Measurements from ENCODE around the gene ZFP64. TPM values are rescaled to one million over a fixed set of nuclear protein-coding genes. Genes with fewer than 3 reads are reported as not detected.

The ZFP64 gene
- total RNA-seq, 1 experiment from 2014 or later: 25.6 TPM

DNA sequence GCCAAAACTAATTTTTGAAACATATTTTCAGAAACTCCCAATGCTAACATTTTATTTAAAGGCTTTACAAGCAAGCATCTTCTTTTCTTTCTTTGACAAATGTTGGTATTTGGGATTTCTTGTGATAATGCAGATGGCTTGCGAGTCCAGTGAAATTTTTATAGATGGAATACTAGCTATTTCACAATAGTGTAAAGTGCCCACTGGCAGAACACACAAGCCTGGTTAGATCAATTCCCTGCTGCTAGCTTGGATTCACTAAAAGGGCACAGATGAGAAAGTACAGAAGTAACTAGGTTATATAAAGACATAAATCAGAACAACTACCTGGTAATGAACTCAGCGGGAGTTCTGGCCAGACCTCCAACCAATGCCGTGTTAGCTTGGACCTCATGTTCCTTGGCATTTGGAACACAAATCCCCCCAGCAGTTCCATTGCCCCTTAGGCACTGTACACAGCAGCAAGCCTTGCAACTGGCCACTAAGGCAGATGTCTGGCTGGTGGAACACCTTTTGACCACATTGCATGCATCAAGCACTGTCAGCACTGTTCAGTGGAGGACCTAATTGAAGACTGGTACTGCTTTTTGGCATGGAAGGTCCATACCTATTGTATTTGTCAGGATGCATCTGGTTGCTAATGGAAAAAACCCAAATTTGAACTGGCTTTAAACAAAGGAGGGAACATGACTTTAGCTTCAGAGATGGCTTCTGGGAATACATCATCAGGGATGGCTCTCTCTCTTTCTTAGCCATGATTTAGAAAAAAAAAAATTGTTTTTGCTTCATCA, 15.6 kb upstream of the ZFP64 start:
- POLR2A ChIA-PET: no interaction called here
- H3K36me3 Mint-ChIP-seq (ENCODE audit: insufficient read depth, unreplicated experiment): no peaks in the 10 kb centered on the region

DNA sequence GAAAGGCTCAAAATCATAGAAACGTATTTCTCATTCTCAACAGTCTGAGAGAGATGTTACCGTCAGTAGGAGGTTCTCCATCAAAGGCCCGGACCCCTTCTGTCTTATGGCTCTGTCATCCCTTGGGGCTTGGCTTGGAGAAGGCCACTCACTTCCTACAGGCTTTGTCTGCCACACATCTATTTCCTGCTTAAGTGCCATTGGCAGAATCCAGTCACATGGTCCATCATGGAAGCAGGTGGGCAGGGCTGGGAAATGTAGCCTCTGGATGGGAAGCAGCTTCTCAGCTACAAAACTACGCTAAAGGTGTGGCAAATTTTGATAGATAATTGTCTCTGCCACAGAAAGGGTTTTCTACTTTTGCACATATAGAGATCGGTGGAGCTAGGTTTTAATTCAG, 12.6 kb upstream of the ZFP64 start:
- TF ChIP-seq, protein P1, sequence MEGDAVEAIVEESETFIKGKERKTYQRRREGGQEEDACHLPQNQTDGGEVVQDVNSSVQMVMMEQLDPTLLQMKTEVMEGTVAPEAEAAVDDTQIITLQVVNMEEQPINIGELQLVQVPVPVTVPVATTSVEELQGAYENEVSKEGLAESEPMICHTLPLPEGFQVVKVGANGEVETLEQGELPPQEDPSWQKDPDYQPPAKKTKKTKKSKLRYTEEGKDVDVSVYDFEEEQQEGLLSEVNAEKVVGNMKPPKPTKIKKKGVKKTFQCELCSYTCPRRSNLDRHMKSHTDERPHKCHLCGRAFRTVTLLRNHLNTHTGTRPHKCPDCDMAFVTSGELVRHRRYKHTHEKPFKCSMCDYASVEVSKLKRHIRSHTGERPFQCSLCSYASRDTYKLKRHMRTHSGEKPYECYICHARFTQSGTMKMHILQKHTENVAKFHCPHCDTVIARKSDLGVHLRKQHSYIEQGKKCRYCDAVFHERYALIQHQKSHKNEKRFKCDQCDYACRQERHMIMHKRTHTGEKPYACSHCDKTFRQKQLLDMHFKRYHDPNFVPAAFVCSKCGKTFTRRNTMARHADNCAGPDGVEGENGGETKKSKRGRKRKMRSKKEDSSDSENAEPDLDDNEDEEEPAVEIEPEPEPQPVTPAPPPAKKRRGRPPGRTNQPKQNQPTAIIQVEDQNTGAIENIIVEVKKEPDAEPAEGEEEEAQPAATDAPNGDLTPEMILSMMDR (IDR thresholded peaks at IDR 0.05; ENCODE audit: insufficient read depth in 1 of 2, low read depth in 1 of 2, low read length in 1 of 2, severe bottlenecking in 1 of 2, unreplicated experiment in 1 of 2): no peak
- no peak overlapping the region for H3K4me3 ChIP-seq (ENCODE audit: low read depth, low read length)
- no peaks in the 10 kb centered on the region for H3K27me3 ChIP-seq (replicated peaks; ENCODE audit: control insufficient read depth, insufficient read depth, low read length)
- Mint-ChIP-seq H3K27ac (ENCODE audit: unreplicated experiment) (no peak overlapping the region), H3K9me3 (ENCODE audit: unreplicated experiment) (no peaks in the 10 kb centered on the region), H3K4me1 (ENCODE audit: low read depth, unreplicated experiment) (no peaks in the 10 kb centered on the region), H3K27me3 (ENCODE audit: insufficient read depth, unreplicated experiment) (no peaks in the 10 kb centered on the region), H3K4me3 (ENCODE audit: unreplicated experiment) (no peak overlapping the region), H3K36me3 (ENCODE audit: insufficient read depth, unreplicated experiment) (no peaks in the 10 kb centered on the region)
- peak in 1 of 2 experiments; percentile 26 for DNase-seq
- CTCF ChIA-PET: interaction anchor here (0.7 to 1.7 kb wide), 2 partner anchors 13 to 101 kb away, joined by 3 to 6 read pairs; partner anchors contain the start of gene ZFP64
- POLR2A ChIA-PET: no interaction called here
- intact Hi-C loops (cut with micrococcal nuclease; ENCODE audit: unreplicated experiment): no loop called here
- H3K36me3 ChIP-seq (ENCODE audit: control insufficient read depth, insufficient read depth, low read length): no peaks in the 10 kb centered on the region
- BruUV-seq (replicated peaks): no TSS peak
- no peaks in the 10 kb centered on the region for H3K4me1 ChIP-seq
- H3K9me3 ChIP-seq: no peaks in the 10 kb centered on the region

More for the DNA sequence above, 15.6 kb upstream of the ZFP64 start:
- Histone ChIP-seq H3K9me3 (no peaks in the 10 kb centered on the region), H3K27me3 (replicated peaks; ENCODE audit: control insufficient read depth, insufficient read depth, low read length) (no peaks in the 10 kb centered on the region), H3K4me3 (ENCODE audit: low read depth, low read length) (no peak overlapping the region), H3K4me1 (no peaks in the 10 kb centered on the region), H3K36me3 (ENCODE audit: control insufficient read depth, insufficient read depth, low read length) (no peaks in the 10 kb centered on the region)
- Mint-ChIP-seq H3K4me1 (ENCODE audit: low read depth, unreplicated experiment) (no peaks in the 10 kb centered on the region), H3K4me3 (ENCODE audit: unreplicated experiment) (no peak overlapping the region), H3K27ac (ENCODE audit: unreplicated experiment) (no peak overlapping the region), H3K27me3 (ENCODE audit: insufficient read depth, unreplicated experiment) (peaks cover 5% of the 10 kb centered on the region), H3K9me3 (ENCODE audit: unreplicated experiment) (no peaks in the 10 kb centered on the region)
- no TSS peak for BruUV-seq (replicated peaks)
- no peak for DNase-seq
- TF ChIP-seq, protein P1 (IDR thresholded peaks at IDR 0.05; ENCODE audit: insufficient read depth in 1 of 2, low read depth in 1 of 2, low read length in 1 of 2, severe bottlenecking in 1 of 2, unreplicated experiment in 1 of 2): no peak
- CTCF ChIA-PET: no interaction called here
- intact Hi-C loops (cut with micrococcal nuclease; ENCODE audit: unreplicated experiment): no loop called here

DNA sequence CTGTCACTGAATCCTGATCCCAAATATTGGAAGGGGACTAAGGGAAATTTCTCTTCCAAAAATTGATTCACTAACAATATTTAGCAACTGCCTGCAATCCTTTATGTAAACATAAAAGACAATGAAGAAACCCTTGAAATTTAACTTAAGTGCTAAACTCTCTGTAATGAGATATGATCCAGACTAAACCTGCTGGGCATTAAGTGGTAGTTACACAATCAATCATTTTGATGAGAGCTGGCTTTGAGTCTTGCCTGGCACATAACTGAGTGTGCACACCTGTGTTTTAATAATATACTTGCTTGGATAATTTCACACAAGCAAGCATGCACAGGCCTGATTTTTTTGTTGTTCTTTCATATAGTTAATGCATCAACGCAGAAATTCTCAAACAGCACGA, 9.8 kb upstream of the ZFP64 start:
- no peak overlapping the region for H3K27ac Mint-ChIP-seq (ENCODE audit: unreplicated experiment)

More for the DNA sequence above, 9.8 kb upstream of the ZFP64 start:
- no peaks in the 10 kb centered on the region for H3K36me3 ChIP-seq (ENCODE audit: control insufficient read depth, insufficient read depth, low read length)
- H3K27me3 ChIP-seq (replicated peaks; ENCODE audit: control insufficient read depth, insufficient read depth, low read length): no peaks in the 10 kb centered on the region
- no peaks in the 10 kb centered on the region for H3K9me3 ChIP-seq
- ChIA-PET CTCF (interaction anchor here (0.9 to 1.5 kb wide), 2 partner anchors 10 to 73 kb away, joined by 3 to 4 read pairs; partner anchors contain the start of gene ZFP64), POLR2A (no interaction called here)
- no TSS peak for BruUV-seq (replicated peaks)
- no peaks in the 10 kb centered on the region for H3K4me1 Mint-ChIP-seq (ENCODE audit: low read depth, unreplicated experiment)
- TF ChIP-seq, protein P1 (IDR thresholded peaks at IDR 0.05; ENCODE audit: insufficient read depth in 1 of 2, low read depth in 1 of 2, low read length in 1 of 2, severe bottlenecking in 1 of 2, unreplicated experiment in 1 of 2): no peak
- intact Hi-C loops (cut with micrococcal nuclease; ENCODE audit: unreplicated experiment): no loop called here
- no peak for DNase-seq
- no peaks in the 10 kb centered on the region for H3K9me3 Mint-ChIP-seq (ENCODE audit: unreplicated experiment)
- H3K36me3 Mint-ChIP-seq (ENCODE audit: insufficient read depth, unreplicated experiment): no peaks in the 10 kb centered on the region
- H3K4me1 ChIP-seq: no peaks in the 10 kb centered on the region
- no peaks in the 10 kb centered on the region for H3K27me3 Mint-ChIP-seq (ENCODE audit: insufficient read depth, unreplicated experiment)
- H3K4me3 Mint-ChIP-seq (ENCODE audit: unreplicated experiment): no peak overlapping the region
- no peak overlapping the region for H3K4me3 ChIP-seq (ENCODE audit: low read depth, low read length)

All from Caco-2 (cell line).